K562 (cell line): ENCODE data around the gene TUBB4B.

Experiments used
- ARHGAP35 ChIP-seq: fragments of 450-650 bp; IDR thresholded peaks from 2 replicates; pipeline ENCODE4 v1.6.1; 2018; ENCODE audit not compliant: partially characterized antibody
- EZH2 ChIP-seq: IDR thresholded peaks from 2 replicates; pipeline ENCODE4 v1.6.1; 2012; ENCODE audit warnings: low read depth, mild to moderate bottlenecking, inconsistent platforms, low read length, borderline replicate concordance
- HMG20B ChIP-seq: fragments of 250-450 bp; sonication (Bioruptor Pico); IDR thresholded peaks from 2 replicates; pipeline ENCODE4 v1.5.0; 2021; ENCODE audit warnings: mild to moderate bottlenecking
- KDM4B ChIP-seq, 2 experiments: fragments of 450-650 bp in 1 of 2; sonication (generic) in 1 of 2; IDR thresholded peaks; 2 replicates each; pipeline ENCODE4 v1.6.1; 2016 to 2017; ENCODE audit warnings: borderline replicate concordance in 2 of 2, antibody characterized with exemption in 1 of 2, low read depth in 1 of 2, mild to moderate bottlenecking in 1 of 2
- KLF10 ChIP-seq: fragments of 250-450 bp; sonication (Bioruptor Pico); IDR thresholded peaks from 2 replicates; pipeline ENCODE4 v1.6.1; 2021; ENCODE audit warnings: matching md5 sums
- OTX1 ChIP-seq: fragments of 450-650 bp; formaldehyde crosslinking; IDR thresholded peaks from 2 replicates; pipeline ENCODE4 v1.4.0; 2022; ENCODE audit warnings: mild to moderate bottlenecking
- SMAD3 ChIP-seq: fragments of 450-650 bp; formaldehyde crosslinking; conservative IDR thresholded peaks from 2 replicates; pipeline ENCODE4 v1.4.0; 2020; ENCODE audit warnings: mild to moderate bottlenecking
- ZNF274 ChIP-seq: IDR thresholded peaks from 2 replicates; pipeline ENCODE4 v1.6.1; 2011; ENCODE audit warnings: low read depth, mild to moderate bottlenecking, low read length, moderate library complexity, borderline replicate concordance
- ZNF589 ChIP-seq: fragments of 200-800 bp; sonication (Bioruptor generic); IDR thresholded peaks from 2 replicates; pipeline ENCODE4 v1.6.1; 2016; ENCODE audit warnings: low read depth, missing genetic modification characterization, missing compliant biosample characterization
- TF ChIP-seq, protein P1 (sequence below), 2 experiments: fragments of 450-650 bp; formaldehyde crosslinking in 1 of 2; IDR thresholded peaks; 2 replicates each; pipeline versions ENCODE4 v1.4.0 to v1.6.1; 2014 to 2020; ENCODE audit warnings: mild to moderate bottlenecking in 2 of 2, borderline replicate concordance in 1 of 2, low read depth in 1 of 2
- TF ChIP-seq, protein P2 (sequence below): fragments of 250-450 bp; sonication (Bioruptor Pico); IDR thresholded peaks from 2 replicates; pipeline ENCODE4 v1.8.0; 2022; ENCODE audit warnings: moderate library complexity, mild to moderate bottlenecking, inconsistent platforms
- TF ChIP-seq, protein P3 (sequence below): fragments of 250-450 bp; sonication (Bioruptor Pico); IDR thresholded peaks from 2 replicates; pipeline ENCODE4 v1.5.0; 2022; ENCODE audit warnings: mild to moderate bottlenecking

DNA sequence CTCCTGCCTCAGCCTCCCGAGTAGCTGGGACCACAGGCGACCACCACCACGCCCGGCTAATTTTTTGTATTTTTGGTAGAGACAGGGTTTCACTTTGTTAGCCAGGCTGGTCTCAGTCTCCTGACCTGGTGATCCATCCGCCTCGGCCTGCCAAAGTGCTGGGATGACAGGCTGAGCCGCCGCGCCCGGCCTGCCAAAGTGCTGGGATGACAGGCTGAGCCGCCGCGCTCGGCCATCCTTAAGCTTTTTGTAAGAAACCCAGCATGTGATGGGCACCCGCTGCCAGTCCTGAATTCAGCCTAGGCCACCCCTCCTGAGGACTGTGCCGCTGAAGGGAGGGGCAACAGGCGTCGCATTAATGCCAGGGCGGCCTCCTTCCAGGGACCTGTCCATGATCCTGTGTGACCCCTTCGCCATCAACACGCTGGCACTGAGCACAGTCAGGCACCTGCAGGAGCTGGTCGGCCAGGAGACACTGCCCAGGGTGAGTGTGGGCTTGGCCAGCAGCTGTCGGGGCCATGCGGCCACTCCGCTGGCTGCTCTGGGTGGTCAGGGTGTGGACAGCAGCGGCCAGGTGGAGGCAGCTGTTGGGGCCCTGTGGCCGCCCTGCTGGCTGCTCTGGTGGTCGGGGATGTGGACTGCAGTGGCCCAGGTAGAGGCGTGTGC is 24.5 kb downstream of the TUBB4B start:
- TF ChIP-seq, protein P1, sequence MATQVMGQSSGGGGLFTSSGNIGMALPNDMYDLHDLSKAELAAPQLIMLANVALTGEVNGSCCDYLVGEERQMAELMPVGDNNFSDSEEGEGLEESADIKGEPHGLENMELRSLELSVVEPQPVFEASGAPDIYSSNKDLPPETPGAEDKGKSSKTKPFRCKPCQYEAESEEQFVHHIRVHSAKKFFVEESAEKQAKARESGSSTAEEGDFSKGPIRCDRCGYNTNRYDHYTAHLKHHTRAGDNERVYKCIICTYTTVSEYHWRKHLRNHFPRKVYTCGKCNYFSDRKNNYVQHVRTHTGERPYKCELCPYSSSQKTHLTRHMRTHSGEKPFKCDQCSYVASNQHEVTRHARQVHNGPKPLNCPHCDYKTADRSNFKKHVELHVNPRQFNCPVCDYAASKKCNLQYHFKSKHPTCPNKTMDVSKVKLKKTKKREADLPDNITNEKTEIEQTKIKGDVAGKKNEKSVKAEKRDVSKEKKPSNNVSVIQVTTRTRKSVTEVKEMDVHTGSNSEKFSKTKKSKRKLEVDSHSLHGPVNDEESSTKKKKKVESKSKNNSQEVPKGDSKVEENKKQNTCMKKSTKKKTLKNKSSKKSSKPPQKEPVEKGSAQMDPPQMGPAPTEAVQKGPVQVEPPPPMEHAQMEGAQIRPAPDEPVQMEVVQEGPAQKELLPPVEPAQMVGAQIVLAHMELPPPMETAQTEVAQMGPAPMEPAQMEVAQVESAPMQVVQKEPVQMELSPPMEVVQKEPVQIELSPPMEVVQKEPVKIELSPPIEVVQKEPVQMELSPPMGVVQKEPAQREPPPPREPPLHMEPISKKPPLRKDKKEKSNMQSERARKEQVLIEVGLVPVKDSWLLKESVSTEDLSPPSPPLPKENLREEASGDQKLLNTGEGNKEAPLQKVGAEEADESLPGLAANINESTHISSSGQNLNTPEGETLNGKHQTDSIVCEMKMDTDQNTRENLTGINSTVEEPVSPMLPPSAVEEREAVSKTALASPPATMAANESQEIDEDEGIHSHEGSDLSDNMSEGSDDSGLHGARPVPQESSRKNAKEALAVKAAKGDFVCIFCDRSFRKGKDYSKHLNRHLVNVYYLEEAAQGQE (IDR thresholded peaks at IDR 0.05; ENCODE audit: borderline replicate concordance), result no peak
- TF ChIP-seq, protein P1 (CRISPR knock-in tag; IDR thresholded peaks at IDR 0.05; ENCODE audit: low read depth), result no peak
- TF ChIP-seq KLF10 (CRISPR knock-in tag) (no peak), OTX1 (no peak), EZH2 (no peak), KDM4B (IDR thresholded peaks at IDR 0.05; ENCODE audit: borderline replicate concordance in 2 of 2, low read depth in 1 of 2) (no peak), ZNF589 (CRISPR knock-in tag) (no peak), HMG20B (CRISPR knock-in tag) (no peak), ZNF274 (no peak), ARHGAP35 (no peak), SMAD3 (no peak)
- TF ChIP-seq, protein P2, sequence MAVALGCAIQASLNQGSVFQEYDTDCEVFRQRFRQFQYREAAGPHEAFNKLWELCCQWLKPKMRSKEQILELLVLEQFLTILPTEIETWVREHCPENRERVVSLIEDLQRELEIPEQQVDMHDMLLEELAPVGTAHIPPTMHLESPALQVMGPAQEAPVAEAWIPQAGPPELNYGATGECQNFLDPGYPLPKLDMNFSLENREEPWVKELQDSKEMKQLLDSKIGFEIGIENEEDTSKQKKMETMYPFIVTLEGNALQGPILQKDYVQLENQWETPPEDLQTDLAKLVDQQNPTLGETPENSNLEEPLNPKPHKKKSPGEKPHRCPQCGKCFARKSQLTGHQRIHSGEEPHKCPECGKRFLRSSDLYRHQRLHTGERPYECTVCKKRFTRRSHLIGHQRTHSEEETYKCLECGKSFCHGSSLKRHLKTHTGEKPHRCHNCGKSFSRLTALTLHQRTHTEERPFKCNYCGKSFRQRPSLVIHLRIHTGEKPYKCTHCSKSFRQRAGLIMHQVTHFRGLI (CRISPR knock-in tag), result no peak
- TF ChIP-seq, protein P3, sequence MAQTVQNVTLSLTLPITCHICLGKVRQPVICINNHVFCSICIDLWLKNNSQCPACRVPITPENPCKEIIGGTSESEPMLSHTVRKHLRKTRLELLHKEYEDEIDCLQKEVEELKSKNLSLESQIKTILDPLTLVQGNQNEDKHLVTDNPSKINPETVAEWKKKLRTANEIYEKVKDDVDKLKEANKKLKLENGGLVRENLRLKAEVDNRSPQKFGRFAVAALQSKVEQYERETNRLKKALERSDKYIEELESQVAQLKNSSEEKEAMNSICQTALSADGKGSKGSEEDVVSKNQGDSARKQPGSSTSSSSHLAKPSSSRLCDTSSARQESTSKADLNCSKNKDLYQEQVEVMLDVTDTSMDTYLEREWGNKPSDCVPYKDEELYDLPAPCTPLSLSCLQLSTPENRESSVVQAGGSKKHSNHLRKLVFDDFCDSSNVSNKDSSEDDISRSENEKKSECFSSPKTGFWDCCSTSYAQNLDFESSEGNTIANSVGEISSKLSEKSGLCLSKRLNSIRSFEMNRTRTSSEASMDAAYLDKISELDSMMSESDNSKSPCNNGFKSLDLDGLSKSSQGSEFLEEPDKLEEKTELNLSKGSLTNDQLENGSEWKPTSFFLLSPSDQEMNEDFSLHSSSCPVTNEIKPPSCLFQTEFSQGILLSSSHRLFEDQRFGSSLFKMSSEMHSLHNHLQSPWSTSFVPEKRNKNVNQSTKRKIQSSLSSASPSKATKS, result no peak
